Measurements from ENCODE around the gene KATNB1.

GRCh38 chr16:57799600-57800199, 64.1 kb downstream of the KATNB1 start:
- TF ChIP-seq, protein P1, sequence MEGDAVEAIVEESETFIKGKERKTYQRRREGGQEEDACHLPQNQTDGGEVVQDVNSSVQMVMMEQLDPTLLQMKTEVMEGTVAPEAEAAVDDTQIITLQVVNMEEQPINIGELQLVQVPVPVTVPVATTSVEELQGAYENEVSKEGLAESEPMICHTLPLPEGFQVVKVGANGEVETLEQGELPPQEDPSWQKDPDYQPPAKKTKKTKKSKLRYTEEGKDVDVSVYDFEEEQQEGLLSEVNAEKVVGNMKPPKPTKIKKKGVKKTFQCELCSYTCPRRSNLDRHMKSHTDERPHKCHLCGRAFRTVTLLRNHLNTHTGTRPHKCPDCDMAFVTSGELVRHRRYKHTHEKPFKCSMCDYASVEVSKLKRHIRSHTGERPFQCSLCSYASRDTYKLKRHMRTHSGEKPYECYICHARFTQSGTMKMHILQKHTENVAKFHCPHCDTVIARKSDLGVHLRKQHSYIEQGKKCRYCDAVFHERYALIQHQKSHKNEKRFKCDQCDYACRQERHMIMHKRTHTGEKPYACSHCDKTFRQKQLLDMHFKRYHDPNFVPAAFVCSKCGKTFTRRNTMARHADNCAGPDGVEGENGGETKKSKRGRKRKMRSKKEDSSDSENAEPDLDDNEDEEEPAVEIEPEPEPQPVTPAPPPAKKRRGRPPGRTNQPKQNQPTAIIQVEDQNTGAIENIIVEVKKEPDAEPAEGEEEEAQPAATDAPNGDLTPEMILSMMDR (IDR thresholded peaks at IDR 0.05), result no peak
- TF ChIP-seq POLR2A (IDR thresholded peaks at IDR 0.05), result no peak

Measured in uterus (tissue), 2 donors.